ENCODE results near the gene RNF31.

DNA sequence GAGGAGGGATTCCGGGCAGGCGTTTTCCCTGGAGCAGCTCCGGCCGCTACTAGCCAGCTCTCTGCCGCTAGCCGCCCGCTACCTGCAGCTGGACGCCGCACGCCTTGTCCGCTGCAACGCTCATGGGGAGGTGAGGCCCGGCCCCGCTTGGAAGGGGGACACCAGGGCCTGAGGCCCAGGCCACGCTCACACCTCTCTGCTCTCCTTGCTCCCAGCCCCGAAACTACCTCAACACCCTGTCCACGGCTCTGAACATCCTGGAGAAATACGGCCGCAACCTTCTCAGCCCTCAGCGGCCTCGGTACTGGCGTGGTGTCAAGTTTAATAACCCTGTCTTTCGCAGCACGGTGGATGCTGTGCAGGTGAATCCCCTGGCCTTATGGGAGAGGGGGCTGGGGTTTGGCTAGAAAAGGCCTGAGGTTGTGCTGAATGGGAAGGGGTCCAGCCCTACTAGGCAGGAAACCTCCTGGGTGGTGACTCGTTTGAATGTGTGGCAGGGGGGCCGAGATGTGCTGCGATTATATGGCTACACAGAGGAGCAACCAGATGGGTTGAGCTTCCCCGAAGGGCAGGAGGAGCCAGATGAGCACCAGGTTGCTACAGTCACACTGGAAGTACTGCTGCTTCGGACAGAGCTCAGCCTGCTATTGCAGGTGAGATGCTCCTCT lies 597 bp downstream of the RNF31 start:
- TF ChIP-seq, protein P1, sequence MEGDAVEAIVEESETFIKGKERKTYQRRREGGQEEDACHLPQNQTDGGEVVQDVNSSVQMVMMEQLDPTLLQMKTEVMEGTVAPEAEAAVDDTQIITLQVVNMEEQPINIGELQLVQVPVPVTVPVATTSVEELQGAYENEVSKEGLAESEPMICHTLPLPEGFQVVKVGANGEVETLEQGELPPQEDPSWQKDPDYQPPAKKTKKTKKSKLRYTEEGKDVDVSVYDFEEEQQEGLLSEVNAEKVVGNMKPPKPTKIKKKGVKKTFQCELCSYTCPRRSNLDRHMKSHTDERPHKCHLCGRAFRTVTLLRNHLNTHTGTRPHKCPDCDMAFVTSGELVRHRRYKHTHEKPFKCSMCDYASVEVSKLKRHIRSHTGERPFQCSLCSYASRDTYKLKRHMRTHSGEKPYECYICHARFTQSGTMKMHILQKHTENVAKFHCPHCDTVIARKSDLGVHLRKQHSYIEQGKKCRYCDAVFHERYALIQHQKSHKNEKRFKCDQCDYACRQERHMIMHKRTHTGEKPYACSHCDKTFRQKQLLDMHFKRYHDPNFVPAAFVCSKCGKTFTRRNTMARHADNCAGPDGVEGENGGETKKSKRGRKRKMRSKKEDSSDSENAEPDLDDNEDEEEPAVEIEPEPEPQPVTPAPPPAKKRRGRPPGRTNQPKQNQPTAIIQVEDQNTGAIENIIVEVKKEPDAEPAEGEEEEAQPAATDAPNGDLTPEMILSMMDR (IDR thresholded peaks at IDR 0.05; ENCODE audit: poor library complexity, severe bottlenecking), result no peak
- TF ChIP-seq POLR2AphosphoS5 (IDR thresholded peaks at IDR 0.05), result no peak
- TF ChIP-seq TAF1 (IDR thresholded peaks at IDR 0.05; ENCODE audit: low read depth), result peak; percentile 32
- no peak for TF ChIP-seq EZH2 (IDR thresholded peaks at IDR 0.05; ENCODE audit: borderline replicate concordance, insufficient read depth, low read length, poor library complexity, severe bottlenecking)
- no peak for TF ChIP-seq EP300 (conservative IDR thresholded peaks at IDR 0.05; ENCODE audit: poor library complexity, severe bottlenecking)

Data from neural cell (in vitro differentiated cells).